Endothelial cell of umbilical vein (primary cell): ENCODE results near the gene PALD1. TPM values are rescaled to one million over a fixed set of nuclear protein-coding genes. Genes with fewer than 3 reads are reported as not detected.

Experiments
- BruUV-seq: library from RNA; stranded (reverse); fragments of 400-500 nt; replicated peaks from 2 replicates; lab custom pipeline; 2021; lab: Mats Ljungman, UMichigan
- CTCF ChIA-PET: fragments of 300-600, 350-600 bp; sonication (Branson Sonifier 250); formaldehyde crosslinking; loops from one replicate; lab custom pipeline; 2021; ENCODE audit warnings: antibody characterized with exemption, inconsistent platforms; lab: Charles Lee
- POLR2A ChIA-PET: fragments of 300-600, 350-600 bp; sonication (Branson Sonifier 250); formaldehyde crosslinking; loops from one replicate; lab custom pipeline; 2021; ENCODE audit warnings: antibody characterized with exemption, inconsistent platforms; lab: Charles Lee
- DNase-seq: peaks from one replicate; pipeline ENCODE4 v3.0.0-alpha.2; 2011; ENCODE audit warnings: low read depth, low spot score
- FAIRE-seq: peaks from 2 replicates; lab custom pipeline; 2011; peaks lifted over from hg19 to GRCh38; lab: Jason Lieb, UNC
- H2AFZ ChIP-seq: 2 replicates; pipeline ENCODE4 v1.6.0; 2012; ENCODE audit warnings: low read depth, low read length, control low read depth, inconsistent platforms
- H3K27ac ChIP-seq: 2 replicates; pipeline ENCODE4 v1.5.1; 2011; ENCODE audit warnings: low read depth, mild to moderate bottlenecking, control low read depth, low read length, moderate library complexity; ENCODE audit not compliant: insufficient read depth
- H3K27me3 ChIP-seq, 2 experiments: 2 replicates each; pipeline versions ENCODE4 v1.6.0 to v1.6.1; 2011; ENCODE audit warnings: low read length in 2 of 2, mixed read lengths in 1 of 2; ENCODE audit not compliant: control insufficient read depth in 2 of 2, insufficient read depth in 2 of 2
- H3K36me3 ChIP-seq, 2 experiments: 2 replicates in 1 of 2; 3 replicates in 1 of 2; pipeline ENCODE4 v1.5.1; 2011; ENCODE audit warnings: low read length in 2 of 2, mild to moderate bottlenecking in 1 of 2, moderate library complexity in 1 of 2; ENCODE audit not compliant: control insufficient read depth in 2 of 2, insufficient read depth in 2 of 2; ENCODE audit errors: extremely low read depth in 1 of 2
- H3K4me1 ChIP-seq: 3 replicates; pipeline ENCODE4 v1.5.1; 2011; ENCODE audit warnings: mild to moderate bottlenecking, low read length; ENCODE audit not compliant: control insufficient read depth, insufficient read depth; ENCODE audit errors: extremely low read depth
- H3K4me2 ChIP-seq: 2 replicates; pipeline ENCODE4 v1.6.1; 2011; ENCODE audit warnings: low read length, control low read depth, mixed read lengths; ENCODE audit not compliant: insufficient read depth
- H3K4me3 ChIP-seq, 3 experiments: fragments of 200-600 bp in 1 of 3; sonication (generic), shearing (Covaris generic) in 1 of 3; replicated peaks in 1 of 3; 2 replicates each; pipeline ENCODE4 v1.5.1; 2011 to 2016; ENCODE audit warnings: control low read depth in 3 of 3, low read length in 3 of 3, mild to moderate bottlenecking in 2 of 3, inconsistent platforms in 1 of 3, low read depth in 1 of 3, moderate library complexity in 1 of 3; ENCODE audit not compliant: insufficient read depth in 1 of 3
- H3K79me2 ChIP-seq: 2 replicates; pipeline ENCODE4 v1.6.0; 2012; ENCODE audit warnings: low read length, inconsistent platforms; ENCODE audit not compliant: control insufficient read depth, insufficient read depth
- H3K9ac ChIP-seq: replicated peaks from 2 replicates; pipeline ENCODE3; 2011; ENCODE audit warnings: low read length, control low read depth; ENCODE audit not compliant: insufficient read depth; ENCODE audit errors: extremely low read depth
- H3K9me1 ChIP-seq: replicated peaks from 3 replicates; pipeline ENCODE4 v1.6.0; 2011; ENCODE audit warnings: mild to moderate bottlenecking, low read length; ENCODE audit not compliant: control insufficient read depth, insufficient read depth; ENCODE audit errors: extremely low read depth
- H3K9me3 ChIP-seq: replicated peaks from 2 replicates; pipeline ENCODE4 v1.5.1; 2012; ENCODE audit warnings: low read length, inconsistent platforms; ENCODE audit not compliant: control insufficient read depth, insufficient read depth
- H4K20me1 ChIP-seq: replicated peaks from 2 replicates; pipeline ENCODE3; 2011; ENCODE audit warnings: mild to moderate bottlenecking, low read length; ENCODE audit not compliant: control insufficient read depth, insufficient read depth; ENCODE audit errors: extremely low read depth
- CTCF ChIP-seq, 2 donors: IDR thresholded peaks; 1 replicate in 1 of 2; 2 replicates in 1 of 2; pipeline ENCODE4 v1.5.1; 2011; ENCODE audit warnings: low read length in 2 of 2, mild to moderate bottlenecking in 2 of 2, moderate library complexity in 2 of 2, control low read depth in 1 of 2, inconsistent platforms in 1 of 2, low read depth in 1 of 2; ENCODE audit not compliant: insufficient read depth in 1 of 2; ENCODE audit errors: extremely low read depth in 1 of 2
- EZH2 ChIP-seq: IDR thresholded peaks from 2 replicates; pipeline ENCODE4 v1.6.1; 2012; ENCODE audit warnings: borderline replicate concordance, low read depth, mild to moderate bottlenecking, moderate library complexity, low read length, inconsistent platforms; ENCODE audit not compliant: severe bottlenecking
- FOS ChIP-seq: IDR thresholded peaks from 2 replicates; pipeline ENCODE4 v1.6.1; 2011; ENCODE audit warnings: mild to moderate bottlenecking, low read length, moderate library complexity, borderline replicate concordance; ENCODE audit not compliant: insufficient read depth
- GATA2 ChIP-seq: IDR thresholded peaks from 2 replicates; pipeline ENCODE4 v1.7.0; 2011; ENCODE audit warnings: low read depth, mild to moderate bottlenecking, moderate library complexity, mixed read lengths, low read length; ENCODE audit not compliant: insufficient read length, insufficient read depth
- JUN ChIP-seq: IDR thresholded peaks from 2 replicates; pipeline ENCODE4 v1.6.1; 2011; ENCODE audit warnings: borderline replicate concordance, low read depth; ENCODE audit not compliant: insufficient read length, insufficient read depth
- MAX ChIP-seq: IDR thresholded peaks from 2 replicates; pipeline ENCODE4 v1.6.1; 2011; ENCODE audit not compliant: insufficient read depth, insufficient read length
- MYC ChIP-seq: IDR thresholded peaks from one replicate; pipeline ENCODE4 v1.6.1; 2011; ENCODE audit warnings: mild to moderate bottlenecking, low read depth, low read length
- POLR2A ChIP-seq: IDR thresholded peaks from 2 replicates; pipeline ENCODE4 v1.6.1; 2012; ENCODE audit warnings: low read depth, mild to moderate bottlenecking, control low read depth, low read length
- POLR2AphosphoS5 ChIP-seq: IDR thresholded peaks from 2 replicates; pipeline ENCODE4 v1.6.1; 2012; ENCODE audit warnings: low read depth, mild to moderate bottlenecking, control low read depth, low read length, moderate library complexity; ENCODE audit not compliant: insufficient read depth
- dilution Hi-C: fragments of 300-500 bp; cut with MboI; formaldehyde crosslinking; loops from one replicate; pipeline ENCODE4 v1.15.0; 2019; ENCODE audit warnings: low sequenced_read_pairs; ENCODE audit not compliant: extremely low pct_ligation_motif_present
- intact Hi-C: fragments of 100-400 bp; cut with micrococcal nuclease; formaldehyde crosslinking; loops from one replicate; pipeline ENCODE4 v1.10.0; 2022
- polyA plus RNA-seq, 4 experiments: library from polyadenylated mRNA; depleted of rRNA in 3 of 4; stranded (reverse) in 3 of 4; unstranded in 1 of 4; fragments of >200 nt; gene quantifications; 2 replicates each; pipeline versions ENCODE4 v1.2.1 to v1.2.3, GENCODE V29; 2011 to 2012; ENCODE audit warnings: missing spikeins in 1 of 4
- total RNA-seq: library from RNA; stranded (reverse); gene quantifications from 2 replicates; pipeline ENCODE4 v1.2.3, GENCODE V29; 2021

PALD1 gene
- total and polyA plus RNA-seq, 2 donors (not counting 3 experiments of a cell fraction or from before 2014, with no cell fraction given): 16.6 to 73.3 TPM

DNA sequence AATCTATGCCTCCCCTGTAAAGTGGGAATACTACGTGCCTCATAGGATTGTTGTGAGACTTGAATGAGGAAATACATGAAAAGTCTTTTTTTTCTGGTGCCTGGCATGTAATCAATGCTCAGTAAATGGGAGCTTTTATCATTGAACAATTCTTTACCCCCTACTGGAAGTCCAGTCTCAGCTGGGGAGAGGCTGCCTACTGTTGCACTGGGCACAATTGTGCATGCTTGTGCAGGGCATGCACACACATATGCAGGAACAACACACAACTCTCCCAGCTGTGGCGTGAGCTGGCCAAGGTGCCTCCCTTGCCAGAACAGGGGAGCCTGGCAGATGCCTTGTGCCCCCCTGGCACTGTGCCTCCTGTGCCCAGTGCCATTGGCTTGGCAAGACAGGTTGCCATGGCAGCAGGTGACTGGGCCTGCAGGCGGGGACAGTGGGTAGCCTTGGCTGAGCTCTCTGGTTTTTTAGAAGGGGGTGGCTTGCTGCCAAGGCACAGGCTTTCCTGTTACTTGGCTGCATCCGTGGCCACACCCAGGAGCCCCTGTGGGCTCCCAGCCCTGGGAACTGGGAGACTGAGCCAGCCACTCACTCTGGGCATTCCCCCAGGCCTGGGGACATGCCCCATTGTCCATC, 16.1 kb upstream of the PALD1 start:
- TF ChIP-seq EZH2 (no peak), POLR2AphosphoS5 (no peak), MAX (no peak), POLR2A (no peak), GATA2 (no peak), JUN (no peak), CTCF (IDR thresholded peaks at IDR 0.05; ENCODE audit: extremely low read depth in 1 of 2, insufficient read depth in 1 of 2, low read depth in 1 of 2, low read length in 2 of 2) (no peak), FOS (no peak), MYC (no peak)
- FAIRE-seq: peak; percentile 56
- CTCF ChIA-PET: interaction anchor here (1.1 to 7.7 kb wide), 11 partner anchors 12 to 822 kb away, joined by 3 to 196 read pairs (median 11); no protein-coding TSS in a partner anchor
- H3K4me2 ChIP-seq: no peak overlapping the region
- POLR2A ChIA-PET: no interaction called here
- BruUV-seq: no TSS peak
- H3K4me1 ChIP-seq: no peaks in the 10 kb centered on the region
- H3K9ac ChIP-seq: no peak overlapping the region
- H3K36me3 ChIP-seq: no peaks in the 10 kb centered on the region
- H4K20me1 ChIP-seq: no peaks in the 10 kb centered on the region
- H3K79me2 ChIP-seq: no peaks in the 10 kb centered on the region
- H3K27me3 ChIP-seq: peaks cover 0 to 2% of the 10 kb centered on the region in 2 experiments
- dilution Hi-C loops (no loop called here), intact Hi-C loops (loop anchor here (10.0 kb wide), 1 partner anchor 422 kb away; the partner anchor contains the start of gene PCBD1)
- no peak overlapping the region for H3K4me3 ChIP-seq
- no peak for DNase-seq
- H3K9me1 ChIP-seq: no peaks in the 10 kb centered on the region
- no peak overlapping the region for H2AFZ ChIP-seq
- no peaks in the 10 kb centered on the region for H3K9me3 ChIP-seq
- no peak overlapping the region for H3K27ac ChIP-seq
